ENCODE data around the gene YIPF5. TPM values are rescaled to one million over a fixed set of nuclear protein-coding genes. Genes with fewer than 3 reads are reported as not detected.

The YIPF5 gene
- total RNA-seq, 2 experiments from 2014 or later = 45.1 to 47.5 TPM

DNA sequence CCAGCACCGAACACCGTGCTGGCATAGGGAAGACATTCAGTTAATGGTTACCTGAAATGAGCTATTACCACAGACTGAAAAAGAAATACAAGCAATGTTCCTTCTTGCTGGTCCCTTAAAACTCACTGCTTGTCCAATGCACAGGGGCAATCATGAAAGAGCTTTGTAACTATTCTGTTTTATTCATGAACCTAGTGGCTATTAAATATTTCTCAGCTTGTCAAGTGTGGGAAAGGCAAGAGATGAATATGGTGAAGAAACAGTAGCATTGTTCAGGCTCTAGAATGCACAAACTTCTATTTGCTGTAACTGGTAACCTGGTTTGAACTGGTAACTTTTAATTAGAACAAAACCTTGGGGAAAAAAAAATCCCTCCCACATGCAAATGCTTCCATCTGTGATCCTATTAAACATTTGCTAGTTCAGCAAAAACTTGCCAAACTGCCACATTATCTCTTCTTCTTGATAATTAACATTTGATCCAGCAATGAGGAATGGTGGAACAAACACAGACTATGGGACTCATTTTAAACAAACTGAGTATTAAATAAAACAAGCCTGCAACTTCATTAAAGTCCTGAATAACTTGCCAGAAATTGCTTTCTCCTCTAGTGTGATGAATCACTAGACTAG is 36.1 kb downstream of the YIPF5 start:
- Mint-ChIP-seq H3K9me3 (no peaks in the 10 kb centered on the region), H3K27ac (no peak overlapping the region), H3K4me3 (no peak overlapping the region), H3K4me1 (no peaks in the 10 kb centered on the region), H3K36me3 (ENCODE audit: low read depth) (no peaks in the 10 kb centered on the region), H3K27me3 (peaks cover 16% of the 10 kb centered on the region)
- ChIA-PET CTCF (interaction anchor here (2.1 kb wide), 1 partner anchor 8 kb away, joined by 9 read pairs; no protein-coding TSS in a partner anchor), POLR2A (no interaction called here)
- DNase-seq = no peak

DNA sequence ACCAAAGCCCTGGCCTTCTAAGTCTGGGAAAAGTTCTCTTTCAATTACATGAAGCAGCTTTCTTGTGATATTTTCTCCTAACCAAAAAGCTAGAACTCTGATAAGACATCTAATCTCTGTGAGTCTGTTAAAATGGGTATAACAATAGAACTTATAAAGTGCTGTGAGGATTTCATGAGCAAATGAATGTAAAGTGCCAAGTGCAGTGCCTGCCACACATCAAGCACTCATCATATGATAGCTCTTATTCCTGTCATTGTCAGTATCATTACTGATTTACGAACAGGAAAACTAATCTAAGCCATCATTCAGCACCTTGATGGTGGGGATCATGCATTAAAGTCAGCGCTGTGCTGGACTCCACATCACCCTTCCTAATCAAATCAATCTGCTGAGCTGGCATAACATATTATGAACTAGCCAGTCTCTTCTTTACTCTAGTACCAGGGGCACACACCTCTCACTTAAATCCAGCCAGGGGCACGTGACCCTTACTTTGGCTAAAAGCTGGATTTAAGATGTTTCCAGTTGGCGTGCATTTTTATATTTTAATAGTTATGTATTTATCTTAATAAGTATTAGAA is 37.3 kb downstream of the YIPF5 start:
- Mint-ChIP-seq H3K4me1 (no peaks in the 10 kb centered on the region), H3K9me3 (no peaks in the 10 kb centered on the region), H3K27me3 (peaks cover 11% of the 10 kb centered on the region), H3K27ac (no peak overlapping the region), H3K4me3 (no peak overlapping the region), H3K36me3 (ENCODE audit: low read depth) (no peaks in the 10 kb centered on the region)
- POLR2A ChIA-PET = no interaction called here
- CTCF ChIA-PET = interaction anchor here (1.0 to 2.1 kb wide), 2 partner anchors 9 to 14 kb away, joined by 3 to 9 read pairs; no protein-coding TSS in a partner anchor
- DNase-seq = no peak

DNA sequence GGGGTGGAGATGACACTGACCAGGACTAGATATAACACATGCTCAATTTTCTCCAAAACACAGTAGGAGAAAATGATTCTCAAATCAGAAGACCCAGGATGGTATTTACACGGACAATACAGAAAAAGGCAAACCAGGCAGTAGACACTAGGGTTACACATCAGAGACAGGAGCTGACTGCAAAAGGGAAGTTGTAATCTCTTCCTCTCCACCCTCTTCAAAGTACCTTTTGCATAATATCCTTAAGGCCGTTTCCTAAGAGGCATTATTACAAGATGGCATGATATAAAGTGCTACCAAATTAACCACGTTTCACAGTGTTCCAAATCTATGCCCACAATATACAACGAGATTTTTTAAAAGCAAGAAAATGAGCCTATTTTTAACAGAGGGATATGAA is 39.2 kb downstream of the YIPF5 start:
- no peak overlapping the region for H3K27ac Mint-ChIP-seq
- peaks cover 5% of the 10 kb centered on the region for H3K27me3 Mint-ChIP-seq
- no peaks in the 10 kb centered on the region for H3K4me1 Mint-ChIP-seq
- no peaks in the 10 kb centered on the region for H3K36me3 Mint-ChIP-seq (ENCODE audit: low read depth)
- DNase-seq = no peak
- ChIA-PET POLR2A (interaction anchor here (1.0 kb wide), 1 partner anchor 9 kb away, joined by 3 read pairs; no protein-coding TSS in a partner anchor), CTCF (no interaction called here)
- H3K9me3 Mint-ChIP-seq = no peaks in the 10 kb centered on the region
- no peak overlapping the region for H3K4me3 Mint-ChIP-seq

DNA sequence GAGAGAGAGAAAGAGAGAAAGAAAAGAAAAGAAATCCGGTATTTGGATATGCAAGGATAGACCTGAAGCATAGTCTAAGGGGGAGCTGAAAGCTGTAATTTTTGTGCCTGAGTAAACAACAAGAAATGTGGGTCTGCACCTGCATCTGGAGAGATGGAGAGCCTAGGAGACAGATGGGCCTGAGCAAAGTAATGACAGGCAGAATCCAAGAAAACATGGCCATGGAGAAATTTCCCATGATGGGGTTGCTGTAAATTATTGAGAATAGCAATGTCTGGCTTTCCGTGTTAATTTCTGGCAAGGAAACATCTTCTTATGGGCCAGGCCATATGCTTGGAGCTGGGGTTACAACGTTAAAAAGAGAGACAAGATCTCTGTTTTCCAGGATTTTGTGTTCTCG is 40.2 kb downstream of the YIPF5 start:
- Mint-ChIP-seq H3K27ac (no peak overlapping the region), H3K9me3 (no peaks in the 10 kb centered on the region), H3K4me1 (no peaks in the 10 kb centered on the region), H3K27me3 (peaks cover 2% of the 10 kb centered on the region), H3K36me3 (ENCODE audit: low read depth) (no peaks in the 10 kb centered on the region), H3K4me3 (no peak overlapping the region)
- ChIA-PET POLR2A (interaction anchor here (1.0 kb wide), 1 partner anchor 10 kb away, joined by 3 read pairs; no protein-coding TSS in a partner anchor), CTCF (no interaction called here)
- no peak for DNase-seq

DNA sequence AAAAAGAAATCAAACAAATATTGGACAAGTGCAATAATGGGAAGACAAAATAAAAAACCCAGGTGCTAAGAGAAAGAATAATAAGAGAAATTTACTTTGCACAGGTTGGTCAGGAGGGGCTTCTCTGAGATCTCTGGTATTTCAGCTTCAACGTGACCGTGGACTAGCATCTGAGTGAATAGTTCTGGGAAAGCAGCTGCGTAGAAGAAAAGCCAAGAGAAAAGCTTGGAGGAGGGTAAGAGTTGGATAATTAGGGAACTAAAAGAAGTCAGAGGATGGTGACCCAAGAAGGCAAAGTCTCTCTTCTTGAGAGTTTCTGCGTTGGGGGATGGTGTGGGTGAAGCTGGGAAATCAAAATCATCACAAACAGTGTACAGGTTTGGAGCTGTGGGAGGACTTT is 41.6 kb downstream of the YIPF5 start:
- Mint-ChIP-seq H3K4me3 (no peak overlapping the region), H3K27ac (no peak overlapping the region), H3K9me3 (no peaks in the 10 kb centered on the region), H3K27me3 (no peaks in the 10 kb centered on the region), H3K4me1 (no peaks in the 10 kb centered on the region), H3K36me3 (ENCODE audit: low read depth) (no peaks in the 10 kb centered on the region)
- CTCF ChIA-PET = no interaction called here
- DNase-seq = no peak
- POLR2A ChIA-PET = no interaction called here

DNA sequence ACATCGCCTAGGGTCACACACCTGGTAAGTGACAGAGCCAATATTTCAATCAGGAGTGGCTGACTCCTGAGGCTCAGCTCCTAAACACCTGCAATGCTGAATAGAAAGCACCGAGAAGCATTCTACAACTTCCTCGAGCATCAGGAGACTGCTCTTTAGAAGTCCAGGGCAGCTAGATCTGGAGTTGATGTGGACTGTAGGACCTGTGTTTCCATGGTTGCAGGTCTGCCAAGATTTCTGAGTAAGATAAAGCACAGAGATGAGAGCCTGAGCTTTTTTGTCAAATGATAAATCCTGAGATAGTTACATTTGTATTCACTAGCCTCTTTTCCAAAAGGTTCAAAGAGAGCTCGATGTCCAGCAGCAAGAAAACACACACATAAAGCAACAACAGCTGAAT is 43.8 kb downstream of the YIPF5 start:
- CTCF ChIA-PET = no interaction called here
- H3K4me3 Mint-ChIP-seq = no peak overlapping the region
- H3K27ac Mint-ChIP-seq = no peak overlapping the region
- no peaks in the 10 kb centered on the region for H3K27me3 Mint-ChIP-seq
- POLR2A ChIA-PET = no interaction called here
- H3K36me3 Mint-ChIP-seq (ENCODE audit: low read depth) = no peaks in the 10 kb centered on the region
- no peaks in the 10 kb centered on the region for H3K4me1 Mint-ChIP-seq
- no peak for DNase-seq
- no peaks in the 10 kb centered on the region for H3K9me3 Mint-ChIP-seq

DNA sequence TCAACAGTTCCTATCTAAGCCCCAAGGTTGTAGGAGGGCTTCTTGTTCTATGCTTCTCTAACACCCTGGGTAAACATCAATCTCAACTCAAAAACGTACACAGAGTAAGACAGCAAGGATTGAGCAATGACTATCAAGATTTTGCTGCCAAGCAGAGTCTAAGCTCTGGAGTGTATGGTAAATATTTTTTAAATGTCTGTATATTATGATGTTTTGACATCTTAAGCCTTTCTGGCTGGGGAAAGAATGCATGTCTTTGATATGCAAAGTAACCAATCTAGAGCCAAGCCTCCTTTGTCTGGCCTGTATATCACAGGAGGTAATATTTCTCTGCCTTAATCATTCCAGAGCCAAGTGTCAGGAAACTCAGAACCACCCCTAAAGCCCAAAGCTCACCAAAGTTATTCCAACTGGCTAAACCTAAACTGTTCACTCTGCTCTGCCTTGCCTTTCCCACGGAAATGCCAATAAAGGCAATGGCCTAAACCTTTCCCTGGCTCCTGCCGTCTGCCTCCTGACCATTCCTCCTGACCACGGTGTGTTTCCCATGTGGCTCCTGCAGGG is 45.2 kb downstream of the YIPF5 start:
- ChIA-PET CTCF (no interaction called here), POLR2A (no interaction called here)
- H3K9me3 Mint-ChIP-seq = no peaks in the 10 kb centered on the region
- no peaks in the 10 kb centered on the region for H3K27me3 Mint-ChIP-seq
- DNase-seq = no peak
- H3K4me1 Mint-ChIP-seq = no peaks in the 10 kb centered on the region
- H3K4me3 Mint-ChIP-seq = no peak overlapping the region
- no peaks in the 10 kb centered on the region for H3K36me3 Mint-ChIP-seq (ENCODE audit: low read depth)
- H3K27ac Mint-ChIP-seq = no peak overlapping the region

DNA sequence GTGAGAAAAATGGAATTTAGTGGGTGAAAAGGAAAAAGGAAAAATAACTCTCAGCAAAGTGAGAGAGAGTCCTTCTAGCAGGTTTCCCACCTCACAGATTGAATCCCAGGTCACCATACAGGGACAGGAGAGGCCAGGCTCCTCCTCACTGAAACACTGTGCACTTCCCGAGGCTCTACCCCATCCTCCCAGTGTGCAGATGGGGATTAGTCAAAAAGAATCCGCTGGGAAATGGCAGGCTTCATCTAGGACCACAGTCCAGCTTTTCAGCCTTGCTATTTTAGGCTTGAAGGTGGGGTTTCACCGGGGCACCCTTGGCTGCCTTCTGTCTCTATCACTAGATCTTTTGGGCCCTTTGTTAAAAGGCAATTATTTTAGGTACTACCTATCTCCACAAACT is 47.8 kb downstream of the YIPF5 start:
- no peaks in the 10 kb centered on the region for H3K4me1 Mint-ChIP-seq
- no peak overlapping the region for H3K27ac Mint-ChIP-seq
- CTCF ChIA-PET = no interaction called here
- no peaks in the 10 kb centered on the region for H3K36me3 Mint-ChIP-seq (ENCODE audit: low read depth)
- no peaks in the 10 kb centered on the region for H3K9me3 Mint-ChIP-seq
- POLR2A ChIA-PET = no interaction called here
- no peaks in the 10 kb centered on the region for H3K27me3 Mint-ChIP-seq
- DNase-seq = no peak
- H3K4me3 Mint-ChIP-seq = no peak overlapping the region

DNA sequence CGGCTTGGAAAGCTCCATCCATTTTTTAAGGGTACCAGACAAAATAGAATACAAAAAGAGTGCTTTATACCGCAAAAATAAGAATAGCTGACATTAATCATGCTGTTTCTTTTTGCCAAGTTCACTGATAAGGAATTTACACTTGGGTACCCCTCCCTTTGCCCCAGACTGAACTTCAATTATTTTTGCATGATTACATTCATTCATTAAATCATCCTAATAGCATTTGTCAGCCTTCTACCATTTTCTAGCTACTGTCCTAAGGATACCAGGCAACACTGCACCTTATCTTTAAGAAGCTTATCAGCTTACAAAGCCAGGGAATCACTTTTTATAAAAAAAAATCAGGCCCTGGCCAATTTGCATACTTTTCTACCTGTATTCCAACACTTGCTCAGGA is 48.4 kb downstream of the YIPF5 start:
- H3K9me3 Mint-ChIP-seq = no peaks in the 10 kb centered on the region
- CTCF ChIA-PET = interaction anchor here (0.8 kb wide), 2 partner anchors 21 to 66 kb away, joined by 3 read pairs; no protein-coding TSS in a partner anchor

DNA sequence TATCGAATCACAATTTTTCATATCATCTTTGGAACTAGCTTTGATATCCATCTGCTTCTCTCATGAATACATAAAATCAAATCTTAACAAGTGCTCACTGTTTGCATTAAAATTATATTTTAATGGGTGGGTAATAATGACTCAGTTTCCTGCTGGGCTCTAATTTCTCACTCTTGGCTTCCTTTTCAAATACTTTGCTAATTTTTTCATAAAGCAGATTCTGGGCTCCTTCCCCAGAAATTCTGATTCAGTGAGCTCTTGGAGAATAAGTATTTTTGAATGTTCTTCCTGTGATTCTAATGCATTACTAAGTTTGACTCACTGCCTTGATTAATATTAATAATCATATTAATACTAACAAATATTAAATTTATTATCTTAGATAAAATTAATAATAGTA is 48.9 kb downstream of the YIPF5 start:
- Mint-ChIP-seq H3K4me3 (no peak overlapping the region), H3K27ac (no peak overlapping the region), H3K9me3 (no peaks in the 10 kb centered on the region), H3K27me3 (no peaks in the 10 kb centered on the region), H3K36me3 (ENCODE audit: low read depth) (no peaks in the 10 kb centered on the region), H3K4me1 (no peaks in the 10 kb centered on the region)
- CTCF ChIA-PET = interaction anchor here (0.8 kb wide), 2 partner anchors 21 to 66 kb away, joined by 3 read pairs; no protein-coding TSS in a partner anchor
- no peak for DNase-seq
- POLR2A ChIA-PET = no interaction called here

More for the DNA sequence above, 48.4 kb downstream of the YIPF5 start:
- Mint-ChIP-seq H3K27ac (no peak overlapping the region), H3K36me3 (ENCODE audit: low read depth) (no peaks in the 10 kb centered on the region), H3K27me3 (no peaks in the 10 kb centered on the region), H3K4me3 (no peak overlapping the region), H3K4me1 (no peaks in the 10 kb centered on the region)
- POLR2A ChIA-PET = no interaction called here
- no peak for DNase-seq

DNA sequence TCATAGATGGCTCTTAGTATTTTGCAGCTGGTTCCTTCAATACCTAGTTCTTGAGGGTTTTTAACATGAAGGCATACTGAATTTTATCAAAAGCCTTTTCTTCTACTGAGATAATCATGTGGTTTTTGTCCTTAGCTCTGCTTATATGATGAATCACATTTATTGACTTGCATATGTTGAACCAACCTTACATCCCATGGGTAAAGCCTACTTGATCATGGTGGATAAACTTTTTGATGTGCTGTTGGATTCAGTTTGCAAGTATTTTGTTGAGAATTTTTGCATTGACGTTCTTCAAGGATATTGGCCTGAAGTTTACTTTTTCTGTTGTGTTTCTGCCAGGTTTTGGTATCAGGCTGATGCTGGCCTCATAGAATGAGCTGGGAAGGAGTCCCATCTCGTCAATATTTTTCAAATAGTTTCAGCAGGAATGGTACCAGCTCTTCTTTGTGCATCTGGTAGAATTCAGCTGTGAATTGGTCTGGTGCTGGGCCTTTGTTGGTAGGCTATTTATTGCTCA is 49.7 kb downstream of the YIPF5 start:
- POLR2A ChIA-PET = no interaction called here
- H3K9me3 Mint-ChIP-seq = no peaks in the 10 kb centered on the region
- no peaks in the 10 kb centered on the region for H3K36me3 Mint-ChIP-seq (ENCODE audit: low read depth)
- CTCF ChIA-PET = no interaction called here
- no peak for DNase-seq
- no peak overlapping the region for H3K4me3 Mint-ChIP-seq
- H3K27me3 Mint-ChIP-seq = no peaks in the 10 kb centered on the region
- H3K4me1 Mint-ChIP-seq = no peaks in the 10 kb centered on the region
- no peak overlapping the region for H3K27ac Mint-ChIP-seq

DNA sequence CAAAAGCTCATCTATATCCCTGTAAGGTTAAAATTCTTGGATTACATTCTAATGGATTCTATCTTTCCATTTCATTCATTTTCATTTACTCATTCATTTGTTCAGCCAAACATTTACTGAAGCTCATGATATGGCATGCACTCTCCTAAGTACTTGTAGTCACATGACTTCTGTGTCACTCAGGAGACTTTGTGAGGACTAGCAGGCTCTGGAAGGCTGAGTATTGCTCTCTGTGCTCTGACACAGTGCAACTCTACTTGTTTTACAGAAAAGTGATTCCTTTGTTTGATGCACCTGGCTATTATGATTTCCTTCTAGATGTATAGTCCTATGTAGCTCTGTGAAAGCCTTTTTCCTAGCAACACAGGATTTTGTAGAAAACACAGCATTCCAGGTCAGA is 53.0 kb downstream of the YIPF5 start:
- no peaks in the 10 kb centered on the region for H3K36me3 Mint-ChIP-seq (ENCODE audit: low read depth)
- no peak for DNase-seq
- H3K27ac Mint-ChIP-seq = no peak overlapping the region
- no peak overlapping the region for H3K4me3 Mint-ChIP-seq
- POLR2A ChIA-PET = no interaction called here
- no peaks in the 10 kb centered on the region for H3K4me1 Mint-ChIP-seq
- H3K9me3 Mint-ChIP-seq = no peaks in the 10 kb centered on the region
- CTCF ChIA-PET = no interaction called here
- peaks cover 1% of the 10 kb centered on the region for H3K27me3 Mint-ChIP-seq

DNA sequence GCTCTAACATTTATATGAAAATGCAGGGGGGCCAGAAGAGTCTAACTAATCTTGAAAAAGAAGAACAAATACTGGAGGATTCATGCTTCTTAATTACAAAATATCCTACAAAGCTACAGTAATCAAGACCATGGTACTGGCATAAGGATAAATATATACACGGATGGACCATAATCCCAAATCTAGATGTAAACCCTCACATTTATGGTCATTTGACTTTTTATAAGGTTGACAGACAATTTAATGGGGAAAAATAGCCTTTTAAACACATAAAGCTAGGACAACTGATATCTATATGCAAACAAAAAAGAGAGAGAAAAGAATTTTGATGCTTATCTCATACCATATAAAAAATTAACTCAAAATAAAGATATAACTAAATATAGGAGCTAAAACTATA is 55.9 kb downstream of the YIPF5 start:
- no peak for DNase-seq
- no peaks in the 10 kb centered on the region for H3K36me3 Mint-ChIP-seq (ENCODE audit: low read depth)
- H3K4me1 Mint-ChIP-seq = no peaks in the 10 kb centered on the region
- no peaks in the 10 kb centered on the region for H3K9me3 Mint-ChIP-seq
- no peak overlapping the region for H3K27ac Mint-ChIP-seq
- POLR2A ChIA-PET = no interaction called here
- peaks cover 6% of the 10 kb centered on the region for H3K27me3 Mint-ChIP-seq
- H3K4me3 Mint-ChIP-seq = no peak overlapping the region
- CTCF ChIA-PET = no interaction called here

Data from activated CD4-positive, alpha-beta memory T cell treated with anti-CD3 and anti-CD28 coated beads, Interleukin-2, amount 10 ng/mL, durations not matched to agents 7 days and 5 days (primary cell).